Measurements from ENCODE around the gene DENND4B.
A peak's percentile ranks its signal among the peaks of the same experiment; 100 is the strongest.

Gene DENND4B

DNA sequence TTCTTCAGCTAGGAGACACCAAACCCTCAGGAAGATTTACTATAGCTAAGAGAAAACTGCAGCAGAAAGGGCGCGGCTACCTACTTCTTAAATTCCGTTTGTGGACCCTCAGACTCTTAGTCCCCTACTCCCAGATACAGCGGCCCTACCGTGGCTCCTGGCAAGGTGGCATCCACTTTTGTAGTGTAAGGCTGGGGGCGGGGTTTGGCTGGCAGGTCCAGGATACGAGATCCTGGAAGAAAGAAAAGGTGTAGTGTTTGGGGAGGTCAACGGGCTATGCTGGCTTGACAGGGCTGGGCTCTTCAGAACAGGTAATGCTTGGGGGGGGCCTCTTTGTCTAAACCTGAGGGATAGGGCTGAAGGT lies 21.5 kb upstream of the DENND4B start:
- DNase-seq: peak; percentile 92 to 95

DNA sequence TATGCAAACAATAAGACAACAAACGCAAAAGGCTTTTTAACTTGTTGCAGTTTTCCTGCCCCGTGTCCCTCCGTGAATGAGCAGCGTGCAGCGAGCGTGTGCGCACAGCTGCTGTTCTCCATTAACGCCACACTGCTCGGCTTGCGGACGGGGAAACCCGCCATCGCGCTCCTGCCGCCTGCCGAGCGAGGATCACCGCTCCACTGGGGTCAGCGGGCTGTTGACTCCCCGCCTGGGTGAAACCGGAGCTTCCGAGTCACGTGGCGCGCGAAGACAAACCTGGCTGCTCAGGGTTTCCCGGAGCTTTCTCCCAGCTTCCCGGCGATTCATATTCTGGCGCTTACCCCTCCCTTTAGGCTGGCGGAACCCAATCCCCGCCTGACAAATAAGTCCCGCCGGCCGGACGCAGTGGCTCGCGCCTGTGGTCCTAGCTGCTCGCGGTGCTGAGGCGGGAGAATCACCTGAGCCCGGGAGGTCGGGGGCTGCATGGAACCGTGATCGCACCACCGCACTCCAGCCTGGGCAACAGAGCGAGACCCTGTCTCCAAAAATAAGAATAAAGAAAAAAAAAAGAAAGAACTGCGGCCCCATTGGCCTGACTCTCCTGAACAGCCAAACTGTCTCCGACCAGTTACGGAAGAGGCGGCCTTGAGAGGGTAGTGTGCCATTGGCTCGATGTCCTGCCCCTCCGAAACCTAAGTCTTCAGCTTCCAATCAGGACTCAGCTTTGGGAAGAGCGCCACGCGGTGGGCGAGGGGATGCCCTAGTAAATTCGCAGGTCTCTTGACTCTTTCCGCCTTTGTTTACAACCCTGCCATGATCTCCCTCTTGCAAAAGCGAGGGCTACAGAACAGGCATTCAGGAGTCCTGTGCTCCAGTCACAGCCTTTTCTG lies 20.8 kb upstream of the DENND4B start, which contains the start of gene CREB3L4:
TSS of gene CREB3L4 (plus strand) at position 796 of the 893 bp plus-strand sequence. CDS start 624 bp downstream, outside the sequence.
- DNase-seq: peak; percentile 100

GRCh38 chr1:153963850-153964331 lies 17.4 kb upstream of the DENND4B start:
- DNase-seq: peak; percentile 85 to 93

- DNase-seq: peak; percentile 99 to 100
Measured at GRCh38 chr1:153963030-153963849, 16.7 kb upstream of the DENND4B start, which contains the start of gene SLC39A1. Gene SLC39A1, minus strand, starts transcription at chr1:153963537. Its CDS starts 822 bp downstream, at chr1:153962715.

DNA sequence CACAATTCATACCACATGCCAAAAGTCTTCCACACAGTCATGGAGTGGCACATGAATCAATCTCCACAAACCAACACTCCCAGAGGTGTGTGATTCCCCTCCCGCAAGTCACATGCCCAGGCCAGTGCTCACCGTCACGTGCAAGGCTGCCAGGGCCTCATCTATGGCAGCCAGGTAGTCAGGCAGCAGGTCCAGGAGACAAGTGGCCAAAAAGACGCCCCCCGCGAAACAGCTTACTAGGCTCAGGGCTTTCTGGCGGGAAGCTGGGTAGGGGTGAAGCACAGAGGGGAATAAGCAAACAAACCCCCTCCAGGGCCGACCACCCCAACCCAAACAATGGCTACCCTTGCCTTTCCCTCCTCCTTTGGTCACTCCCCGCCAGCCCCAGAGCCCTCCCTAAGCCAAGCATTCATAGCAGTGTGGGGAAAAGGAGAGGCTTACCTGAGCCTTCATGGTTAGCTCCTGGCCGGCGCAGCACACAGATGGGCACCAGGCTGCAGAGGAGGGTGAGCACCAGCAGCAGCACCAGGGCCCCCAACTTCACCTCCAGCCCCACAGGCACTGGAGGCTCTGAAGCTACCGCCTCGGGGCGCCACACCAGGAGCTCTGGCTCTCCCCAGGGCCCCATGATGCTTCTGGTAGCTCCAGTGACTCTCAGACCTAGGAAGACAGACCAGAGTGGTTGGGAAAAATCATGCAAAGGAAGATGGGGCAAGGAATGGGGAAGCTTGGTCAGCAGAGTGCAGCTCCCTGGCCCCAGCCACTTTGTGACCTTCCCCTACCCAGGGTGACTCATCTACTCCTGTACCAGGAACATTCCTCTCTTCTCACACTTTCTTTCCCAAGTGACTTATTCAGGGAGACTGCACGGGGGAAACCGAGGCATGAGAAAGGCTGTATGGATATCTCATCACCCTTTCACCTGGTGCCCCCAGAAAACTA lies 15.8 kb upstream of the DENND4B start:
- peak; percentile 22 to 70 for DNase-seq

GRCh38 chr1:153961421-153961820 lies 14.9 kb upstream of the DENND4B start:
- no peak for DNase-seq

DNA sequence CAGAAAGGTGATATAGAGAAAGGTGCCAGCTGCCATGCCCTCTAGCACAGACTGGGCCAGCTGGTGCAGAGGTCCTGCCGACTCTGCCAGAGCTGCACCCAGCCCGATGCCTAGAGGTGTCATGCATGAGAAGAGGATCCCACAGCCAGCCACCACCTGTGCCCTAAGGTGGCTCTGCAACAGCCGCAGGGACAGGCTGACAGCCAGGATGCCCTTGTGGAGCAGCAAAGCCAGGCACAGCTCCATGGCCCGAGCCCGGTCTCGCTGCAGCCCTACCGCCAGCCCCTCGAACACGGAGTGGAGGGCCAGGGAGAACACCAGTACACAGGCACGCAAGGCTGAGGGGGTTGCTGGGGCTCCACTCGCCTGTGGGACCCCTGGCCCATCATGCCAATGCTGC lies 13.7 kb upstream of the DENND4B start:
- DNase-seq: no peak

DNA sequence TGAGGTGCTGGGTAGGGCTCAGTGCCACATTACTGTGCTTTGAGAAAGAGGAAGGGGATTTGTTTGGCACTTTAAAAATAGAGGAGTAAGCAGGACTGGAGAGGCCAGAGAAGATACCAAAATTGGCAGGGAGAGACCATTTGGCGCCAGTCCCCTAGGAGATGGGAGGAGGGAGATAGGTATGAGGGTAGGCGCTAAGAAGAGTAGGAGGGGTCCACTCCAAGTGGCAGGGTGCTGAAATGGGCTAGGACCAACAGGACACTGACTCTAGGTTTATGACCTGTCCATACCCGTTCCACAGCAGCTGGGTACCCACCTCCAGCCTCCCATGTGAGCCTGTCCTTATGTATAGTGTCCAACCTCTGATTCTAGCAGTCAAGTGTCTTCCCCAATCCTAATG lies 12.9 kb upstream of the DENND4B start:
- no peak for DNase-seq

DNA sequence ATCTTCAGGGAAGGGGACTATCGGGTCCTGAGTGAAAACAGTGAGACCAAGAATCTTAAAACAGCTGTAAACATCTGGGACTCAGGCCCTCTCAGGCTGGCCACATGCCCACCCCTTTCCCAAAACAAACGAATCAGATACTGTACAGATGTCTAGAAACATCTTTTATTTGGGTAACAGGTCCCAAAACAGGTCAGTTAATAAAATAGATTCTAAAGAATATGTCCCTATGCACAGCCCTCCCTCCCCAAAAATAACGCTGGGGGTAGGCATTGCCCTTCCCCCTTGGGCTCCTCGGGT lies 12.4 kb upstream of the DENND4B start:
- DNase-seq: no peak

DNA sequence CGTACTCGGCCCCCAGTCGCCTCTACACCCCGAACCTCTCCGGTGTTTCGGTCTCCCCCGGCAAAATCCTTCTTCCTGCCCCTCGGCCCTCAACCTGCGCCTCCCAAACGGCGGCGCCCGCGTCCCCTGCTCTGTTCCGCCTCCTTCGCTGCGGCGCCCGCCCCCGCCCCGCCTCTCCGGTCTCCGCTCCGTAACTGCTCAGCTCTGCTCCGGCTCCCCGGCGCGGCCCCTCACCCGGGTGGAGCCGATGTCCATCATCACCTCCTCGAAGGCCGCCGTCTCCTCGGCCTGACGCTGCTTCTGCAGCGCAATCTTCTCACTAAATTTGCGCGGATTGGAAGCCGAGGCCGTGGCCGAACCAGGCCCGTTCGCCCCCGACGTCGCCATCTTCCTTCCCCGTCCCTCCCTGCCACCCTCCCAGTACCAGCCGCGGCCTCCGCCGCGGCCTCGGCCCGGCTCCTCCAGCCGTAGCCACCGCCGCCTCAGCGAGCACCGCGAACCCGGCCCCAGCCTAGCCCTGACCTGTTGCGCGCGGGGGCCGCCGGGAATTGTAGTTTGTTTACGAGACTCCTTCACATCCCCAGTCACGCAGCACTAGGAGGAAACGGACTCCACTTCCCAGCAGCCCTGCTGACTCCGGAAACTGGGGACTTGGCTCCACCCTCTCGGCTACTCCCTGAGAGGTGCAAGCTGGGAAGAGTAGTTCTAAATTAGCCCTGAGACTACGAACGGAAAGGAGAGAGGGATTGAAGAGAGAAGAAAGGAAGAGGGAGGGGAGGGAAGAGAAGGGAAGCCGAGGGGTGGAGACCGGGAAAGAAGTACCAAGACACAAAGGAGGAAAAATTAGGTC lies 11.8 kb upstream of the DENND4B start, which contains the start of gene CRTC2:
TSS of gene CRTC2 (minus strand) at position 502 of the 850 bp plus-strand sequence. CDS start at position 387, 115 bp downstream.
- DNase-seq: peak; percentile 100

DNA sequence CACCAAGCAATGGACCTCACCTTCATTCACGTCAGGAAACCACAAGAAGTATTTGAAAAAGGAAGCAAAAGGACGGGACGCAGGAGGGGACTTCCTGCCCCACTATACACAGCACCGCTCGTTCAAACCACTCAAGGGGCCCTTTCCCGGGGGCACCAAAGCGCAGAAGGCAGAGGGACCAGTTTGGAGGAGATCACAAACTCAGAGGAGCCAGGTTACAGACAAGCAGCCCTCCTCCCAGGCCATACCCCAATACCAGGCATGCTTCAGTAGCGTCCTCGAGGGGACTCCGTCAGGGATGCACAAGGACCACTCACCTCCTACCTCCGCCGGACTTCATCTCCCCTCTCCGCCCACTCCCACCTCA lies 11.2 kb upstream of the DENND4B start:
- peak in 1 of 2 experiments; percentile 45 for DNase-seq

GRCh38 chr1:153956997-153957715 lies 10.6 kb upstream of the DENND4B start:
- no peak for DNase-seq

GRCh38 chr1:153954826-153955225 lies 8.3 kb upstream of the DENND4B start:
- no peak for DNase-seq

DNA sequence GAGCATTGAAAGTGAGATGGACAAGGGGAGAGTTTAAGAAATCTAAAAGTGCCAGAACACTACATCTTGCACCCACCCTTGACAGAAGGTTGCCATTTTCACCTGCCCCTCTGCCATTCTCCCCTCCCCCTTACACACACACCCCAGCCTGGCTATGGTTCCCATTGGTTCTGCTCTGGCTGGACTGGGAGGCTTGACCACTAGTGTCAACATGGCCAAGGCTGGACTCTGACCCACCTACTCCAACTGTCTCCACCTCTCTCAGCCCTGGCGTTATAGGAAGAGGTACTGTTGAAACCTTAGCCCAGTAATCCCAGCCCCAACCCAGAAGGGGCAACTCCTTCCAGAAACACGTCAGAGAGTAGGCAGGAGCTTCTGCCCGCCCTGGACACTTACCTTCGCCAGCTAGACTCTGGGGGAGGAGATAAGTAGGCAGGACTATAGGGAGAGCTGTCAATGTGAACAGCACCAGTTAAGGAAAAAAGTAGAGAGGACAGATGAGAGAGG lies 7.4 kb upstream of the DENND4B start:
- no peak for DNase-seq

DNA sequence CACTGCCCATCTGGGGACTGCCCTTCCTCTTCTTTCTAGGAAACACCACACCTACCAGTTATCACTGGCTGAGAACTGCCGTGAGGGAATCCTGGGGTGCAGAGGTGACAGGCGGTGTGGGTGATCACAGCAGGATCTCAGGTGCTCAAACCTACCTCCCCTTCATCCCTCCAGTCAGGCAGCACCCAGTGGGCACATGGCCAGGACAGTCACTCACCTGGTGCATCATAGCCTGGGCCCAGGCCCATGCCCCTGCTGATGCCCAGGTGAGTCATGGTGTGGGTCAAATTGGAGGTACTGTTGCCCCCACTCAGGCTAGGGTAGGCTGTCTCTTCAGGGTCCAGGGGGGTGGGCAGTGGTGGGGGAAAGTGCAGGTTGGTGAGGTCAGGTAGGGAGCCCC lies 5.3 kb upstream of the DENND4B start:
- DNase-seq: no peak

- no peak for DNase-seq
Measured at GRCh38 chr1:153951183-153951582, 4.7 kb upstream of the DENND4B start.

DNA sequence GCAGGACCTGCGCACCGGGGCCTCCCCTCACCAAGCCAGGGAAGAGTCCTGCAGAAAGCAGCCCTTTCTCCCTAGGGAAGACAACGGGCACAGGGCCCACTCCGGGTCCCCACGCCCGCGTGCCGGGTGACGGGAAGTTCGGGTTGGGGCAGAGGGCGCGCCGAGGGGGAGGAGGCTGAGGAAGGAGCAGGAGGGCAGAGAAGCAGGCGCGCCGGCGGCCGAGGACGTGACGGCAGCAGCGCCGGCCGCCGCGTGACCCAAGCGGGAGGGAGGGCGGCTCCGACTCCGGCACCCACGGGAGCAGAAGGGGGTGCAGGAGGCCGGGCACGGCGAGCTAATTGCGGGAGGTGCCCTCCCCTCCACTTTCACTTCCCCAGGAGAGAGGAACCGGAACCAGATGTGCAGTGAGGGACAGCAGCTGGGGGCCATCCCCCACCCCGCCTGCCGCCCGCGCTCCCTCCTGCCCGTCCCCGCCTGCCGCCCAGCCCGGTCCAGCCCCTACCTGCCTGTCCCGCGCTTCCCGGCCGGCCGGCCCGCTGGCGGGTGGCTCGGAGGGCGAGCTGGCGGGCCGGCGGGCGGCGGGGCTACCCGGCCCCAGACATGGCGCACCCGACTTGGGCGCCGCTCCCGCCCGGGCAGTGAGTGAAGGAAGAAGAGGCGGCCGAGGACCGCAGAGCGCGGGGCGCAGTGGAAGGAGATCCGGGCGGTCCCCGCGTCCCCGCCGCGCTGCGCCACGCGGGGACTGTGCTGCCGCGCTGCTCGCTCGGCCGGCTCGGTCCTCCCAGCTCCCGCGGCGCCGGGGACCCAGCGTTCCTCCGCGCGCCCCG lies 510 bp downstream of the DENND4B start:
- DNase-seq: peak; percentile 73 to 91

DNA sequence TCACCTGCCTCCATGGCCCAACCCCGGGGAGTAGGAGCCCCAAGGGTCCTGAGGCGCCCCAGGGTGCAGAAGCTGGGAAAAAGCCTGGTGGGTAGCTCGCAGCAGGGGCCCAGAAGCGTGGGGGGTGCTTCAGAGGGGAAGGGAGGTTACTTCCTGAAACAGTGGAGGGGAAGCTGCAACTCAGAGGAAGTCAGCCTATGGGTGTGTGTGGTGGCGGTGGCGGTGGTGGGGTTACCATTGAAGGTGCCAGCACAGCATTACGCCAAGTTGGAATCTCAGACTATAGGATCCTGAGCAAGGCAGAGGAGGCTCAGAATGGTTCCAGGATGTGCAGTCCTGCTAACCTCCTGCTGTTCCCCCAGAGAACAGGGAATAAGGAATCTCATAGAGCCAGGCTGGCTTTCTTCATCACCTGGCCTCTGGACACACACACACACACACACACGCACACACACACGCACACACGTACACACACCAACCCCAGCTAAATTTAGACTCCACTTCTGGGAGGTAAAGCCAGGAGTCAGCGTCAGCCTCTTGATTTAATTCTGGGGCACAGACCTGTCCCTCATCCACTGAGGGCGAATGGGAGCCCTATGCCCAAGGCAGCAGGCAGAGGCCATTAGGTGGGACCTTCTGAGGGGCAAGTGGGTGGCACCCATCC lies 1.3 kb downstream of the DENND4B start:
- DNase-seq: peak; percentile 73

- DNase-seq: no peak
Measured at GRCh38 chr1:153944827-153945117, 1.7 kb downstream of the DENND4B start.

Measured in NCI-H526 (cell line).